ENCODE measurements around the gene GRIK3.
"Not testable (repeated sequence)": the region's sequence is repeated elsewhere in the genome, so short reads cannot be mapped to it uniquely, and the experiment has no call there.

GRIK3 gene

GRCh38 chr1:36909359-36909758, 125.0 kb downstream of the GRIK3 start:
- not testable (repeated sequence) for DNase-seq (ENCODE audit: low spot score)

- DNase-seq (ENCODE audit: low spot score): peak; percentile 1
These were observed 126.2 kb downstream of the GRIK3 start for GRCh38 chr1:36908096-36908495.

- no peak for DNase-seq (ENCODE audit: low spot score)
These were observed 127.8 kb downstream of the GRIK3 start for GRCh38 chr1:36906555-36906954.

DNA sequence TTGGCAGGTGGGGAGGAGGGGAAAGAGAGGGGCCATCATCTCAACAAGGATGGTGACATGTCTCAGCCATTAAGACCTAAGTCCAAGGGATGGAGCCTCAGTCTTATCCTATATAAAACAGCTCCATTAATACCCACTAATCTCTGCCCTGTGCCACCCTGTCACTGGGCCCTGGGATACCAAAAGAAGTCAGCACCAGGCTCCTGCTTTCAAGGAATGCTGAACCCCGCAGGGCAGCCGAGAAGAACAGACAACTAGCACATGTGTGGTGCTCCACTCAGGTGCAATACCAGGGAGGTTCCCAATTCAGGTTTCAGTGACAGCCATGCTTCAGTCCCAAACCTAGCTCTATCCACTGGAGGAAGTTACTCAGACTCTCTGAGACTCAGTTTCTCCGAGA, 128.4 kb downstream of the GRIK3 start:
- no peak for DNase-seq (ENCODE audit: low spot score)

DNA sequence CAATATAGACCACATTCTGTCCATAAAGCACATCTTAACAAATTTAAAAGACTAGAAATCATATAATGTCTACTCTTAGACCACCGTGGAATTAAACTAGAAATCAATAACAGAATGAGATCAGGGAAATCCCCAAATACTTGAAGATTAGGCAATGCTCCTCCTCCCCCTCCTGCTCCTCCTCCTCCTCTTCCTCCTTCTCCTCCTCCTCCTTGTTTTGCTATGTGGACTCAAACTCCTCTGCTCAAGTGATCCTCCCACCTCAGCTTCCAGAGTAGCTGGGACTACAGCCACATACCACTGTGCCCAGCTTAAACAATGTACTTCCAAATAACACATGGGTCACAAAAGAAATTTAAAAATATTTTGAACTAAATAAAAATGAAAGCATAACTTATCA, 134.2 kb downstream of the GRIK3 start:
- no peak for DNase-seq (ENCODE audit: low spot score)

GRCh38 chr1:36897813-36898212, 136.5 kb downstream of the GRIK3 start:
- not testable (repeated sequence) for DNase-seq (ENCODE audit: low spot score)

DNA sequence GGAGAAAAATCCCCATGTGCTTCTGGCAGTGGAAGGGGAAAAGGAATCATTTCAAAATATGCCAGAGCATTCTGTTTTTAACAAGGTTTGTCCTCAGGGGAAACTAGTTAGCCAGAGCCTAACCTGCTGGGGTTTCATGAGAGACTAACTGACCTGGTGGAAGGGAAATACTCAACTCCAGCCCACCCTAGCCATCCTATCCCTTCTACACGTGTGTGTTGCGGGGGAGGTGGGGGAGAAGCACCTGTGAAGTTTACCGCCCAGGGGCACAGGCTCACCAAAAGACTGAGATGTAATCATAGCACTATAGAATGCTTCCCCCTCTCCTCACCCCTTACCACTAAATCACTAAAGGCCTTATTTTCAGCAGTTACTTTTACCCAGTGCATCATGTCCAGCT, 139.5 kb downstream of the GRIK3 start:
- DNase-seq (ENCODE audit: low spot score): no peak

DNA sequence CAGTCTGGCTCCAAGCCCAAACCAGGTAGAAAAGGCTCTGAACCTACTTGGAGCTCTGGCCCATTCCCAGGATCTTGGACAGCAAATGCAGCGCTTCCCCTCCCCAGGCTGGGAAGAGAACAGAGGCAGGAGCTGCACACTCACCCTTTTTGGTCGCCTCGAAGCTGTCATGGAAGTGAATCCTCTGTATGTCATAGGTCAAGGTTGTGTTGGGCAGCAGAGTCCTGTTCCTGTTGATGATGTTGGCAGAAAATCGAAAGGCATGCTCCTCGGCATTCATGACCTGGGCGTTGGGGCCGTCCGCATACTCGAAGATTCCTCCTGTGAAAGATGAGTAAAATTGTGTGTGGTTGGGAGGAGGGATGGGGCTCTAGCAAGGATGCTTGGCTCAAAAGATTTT, 143.5 kb downstream of the GRIK3 start:
- no peak for DNase-seq (ENCODE audit: low spot score)

GRCh38 chr1:36889478-36890226, 144.7 kb downstream of the GRIK3 start:
- no peak for DNase-seq (ENCODE audit: low spot score)

DNA sequence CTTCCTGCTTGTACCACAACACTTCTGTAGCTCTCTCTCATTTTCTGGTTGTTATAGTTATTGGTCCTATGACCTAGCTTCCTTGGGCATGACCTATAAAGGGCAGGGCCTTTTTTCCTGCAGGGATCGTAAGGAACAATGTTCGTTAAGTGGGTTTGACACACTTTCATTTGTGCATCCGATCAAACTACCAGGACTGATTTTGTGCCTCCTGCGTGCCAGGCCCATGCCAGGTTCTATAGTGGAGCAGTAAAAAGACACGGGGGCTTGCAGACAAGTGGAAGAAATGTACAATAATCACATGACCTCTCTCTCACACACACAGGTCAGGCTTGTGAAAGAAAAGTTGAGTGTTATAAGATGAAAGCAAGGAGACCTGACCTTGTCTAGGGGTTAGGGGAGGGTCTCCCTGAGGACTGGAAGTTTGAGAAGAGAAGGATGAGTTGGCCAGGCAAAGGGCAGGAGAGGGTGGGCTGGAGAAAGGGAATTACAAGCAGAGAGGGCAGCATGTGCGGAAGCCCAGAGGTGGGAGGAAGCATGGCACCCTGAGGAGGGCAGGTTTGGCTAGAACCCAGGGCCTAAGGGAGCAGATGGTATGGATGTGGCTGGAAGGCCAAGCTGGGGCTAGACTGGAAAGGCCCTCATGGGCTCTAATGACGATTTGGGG, 145.4 kb downstream of the GRIK3 start:
- DNase-seq (ENCODE audit: low spot score): no peak

- no peak for DNase-seq (ENCODE audit: low spot score)
These were observed 148.6 kb downstream of the GRIK3 start for GRCh38 chr1:36885540-36886357.

GRCh38 chr1:36884801-36885200, 149.5 kb downstream of the GRIK3 start:
- no peak for DNase-seq (ENCODE audit: low spot score)

DNA sequence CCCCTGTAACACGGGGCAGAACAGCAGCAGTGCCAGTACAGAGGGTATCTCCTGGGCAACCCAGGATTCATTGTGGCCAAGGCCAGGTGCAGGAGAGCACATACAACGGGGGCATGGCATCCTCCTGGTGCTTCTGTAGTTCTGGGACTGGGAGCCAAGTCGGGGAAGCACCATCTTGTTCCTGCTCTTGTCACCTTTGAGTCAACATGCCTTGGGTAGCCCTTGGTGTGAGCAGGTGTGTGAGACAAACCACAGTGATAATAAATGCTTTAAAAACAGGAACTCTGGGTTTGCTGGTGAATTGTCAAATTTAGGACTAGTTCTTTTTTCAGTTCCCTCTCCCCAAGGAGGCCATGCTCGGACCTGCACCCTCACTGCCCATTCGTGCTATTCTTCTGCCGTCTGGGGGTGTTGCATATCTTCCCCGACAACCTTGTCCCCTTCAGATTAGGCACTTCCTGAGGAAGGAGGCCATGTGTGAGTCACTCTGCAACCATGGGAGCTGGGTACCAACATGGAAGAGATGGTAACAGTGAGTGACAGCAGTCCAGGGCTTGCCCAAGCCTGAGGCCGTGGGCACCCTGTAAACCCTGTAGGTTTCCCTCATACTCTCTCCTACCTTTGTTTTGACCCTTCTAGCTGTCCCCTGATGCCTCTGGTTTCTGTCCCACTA, 150.2 kb downstream of the GRIK3 start:
- no peak for DNase-seq (ENCODE audit: low spot score)

GRCh38 chr1:36883315-36883949, 150.9 kb downstream of the GRIK3 start:
- no peak for DNase-seq (ENCODE audit: low spot score)

GRCh38 chr1:36882536-36883285, 151.6 kb downstream of the GRIK3 start:
- DNase-seq (ENCODE audit: low spot score): no peak

- DNase-seq (ENCODE audit: low spot score): no peak
These were observed 152.8 kb downstream of the GRIK3 start for GRCh38 chr1:36881541-36881940.

- no peak for DNase-seq (ENCODE audit: low spot score)
These were observed 153.3 kb downstream of the GRIK3 start for GRCh38 chr1:36881068-36881405.

DNA sequence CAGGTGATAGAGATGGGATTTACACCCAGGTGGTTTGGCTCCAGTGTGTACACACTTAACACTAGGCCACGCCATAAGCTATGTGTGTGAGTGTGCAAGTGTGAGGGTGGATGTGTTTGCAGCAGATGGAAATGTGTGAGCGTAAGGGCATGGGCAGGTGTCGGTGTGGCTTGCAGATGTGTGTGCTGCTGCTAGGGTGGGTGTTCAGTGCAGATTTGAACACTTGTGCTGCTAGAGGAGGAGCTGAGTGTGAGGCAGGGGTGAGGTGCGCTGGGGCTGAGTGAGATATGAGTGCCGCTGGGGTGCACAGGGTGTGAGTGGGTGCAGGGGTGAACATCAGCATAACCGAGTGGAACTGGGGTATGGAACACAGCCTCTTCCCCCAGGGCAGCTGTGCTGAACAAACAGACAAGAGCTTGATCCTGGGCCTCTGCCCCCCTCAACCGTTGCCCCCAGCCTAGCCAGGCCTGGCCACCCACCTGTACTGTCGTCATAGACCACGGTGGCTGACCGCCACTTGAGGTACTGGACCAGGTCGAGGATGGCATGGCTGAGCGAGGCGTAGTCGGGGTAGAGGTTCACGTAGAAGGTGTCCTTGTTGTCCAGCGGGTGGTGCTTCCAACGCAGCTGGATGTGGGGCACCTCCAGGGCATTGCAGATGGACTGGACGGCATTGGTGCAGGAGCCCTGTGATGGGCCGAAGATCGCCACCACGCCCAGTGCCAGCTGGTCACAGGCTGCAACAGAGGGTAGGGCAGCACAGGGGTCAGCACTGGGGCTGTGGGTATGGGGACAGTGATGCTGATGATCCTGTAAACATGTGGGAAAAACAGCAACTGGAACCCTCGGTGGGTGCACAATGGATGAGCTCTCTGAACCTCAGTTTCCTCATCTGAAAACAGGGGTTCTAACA, 153.9 kb downstream of the GRIK3 start:
- no peak for DNase-seq (ENCODE audit: low spot score)

- no peak for DNase-seq (ENCODE audit: low spot score)
These were observed 154.7 kb downstream of the GRIK3 start for GRCh38 chr1:36879613-36880012.

GRCh38 chr1:36876990-36877389, 157.3 kb downstream of the GRIK3 start:
- DNase-seq (ENCODE audit: low spot score): no peak

Measured in AG20443 (cell line).